Activated naive CD4-positive, alpha-beta T cell treated with Interleukin-2 at 50 U/mL for 16 hours (primary cell): ENCODE data around the gene PFKFB3.
"Not testable (repeated sequence)": the region's sequence is repeated elsewhere in the genome, so short reads cannot be mapped to it uniquely, and the experiment has no call there.

Source experiments
- DNase-seq: peaks from one replicate; pipeline ENCODE4 v3.0.0-alpha.2; 2020

The PFKFB3 gene

DNA sequence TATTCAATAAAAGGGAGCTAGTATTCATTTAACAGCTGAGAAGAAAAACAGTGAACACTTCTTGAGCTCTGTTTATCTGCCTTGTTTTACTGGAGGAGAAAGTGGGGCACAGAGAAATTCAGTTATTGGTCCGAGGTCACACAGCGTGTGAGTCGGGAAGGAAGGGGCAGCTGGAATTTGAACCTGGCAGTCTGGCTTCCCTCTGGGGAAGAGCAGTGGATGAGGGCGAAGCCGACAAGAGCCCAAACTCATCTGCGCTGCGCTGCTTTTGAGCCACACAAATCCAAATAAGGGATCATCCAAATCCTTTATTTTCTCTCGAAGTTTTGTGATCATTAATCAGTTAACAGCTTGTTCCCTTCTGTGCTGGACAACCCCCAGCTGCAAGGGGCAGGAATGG is 23.7 kb upstream of the PFKFB3 start:
- DNase-seq = no peak

DNA sequence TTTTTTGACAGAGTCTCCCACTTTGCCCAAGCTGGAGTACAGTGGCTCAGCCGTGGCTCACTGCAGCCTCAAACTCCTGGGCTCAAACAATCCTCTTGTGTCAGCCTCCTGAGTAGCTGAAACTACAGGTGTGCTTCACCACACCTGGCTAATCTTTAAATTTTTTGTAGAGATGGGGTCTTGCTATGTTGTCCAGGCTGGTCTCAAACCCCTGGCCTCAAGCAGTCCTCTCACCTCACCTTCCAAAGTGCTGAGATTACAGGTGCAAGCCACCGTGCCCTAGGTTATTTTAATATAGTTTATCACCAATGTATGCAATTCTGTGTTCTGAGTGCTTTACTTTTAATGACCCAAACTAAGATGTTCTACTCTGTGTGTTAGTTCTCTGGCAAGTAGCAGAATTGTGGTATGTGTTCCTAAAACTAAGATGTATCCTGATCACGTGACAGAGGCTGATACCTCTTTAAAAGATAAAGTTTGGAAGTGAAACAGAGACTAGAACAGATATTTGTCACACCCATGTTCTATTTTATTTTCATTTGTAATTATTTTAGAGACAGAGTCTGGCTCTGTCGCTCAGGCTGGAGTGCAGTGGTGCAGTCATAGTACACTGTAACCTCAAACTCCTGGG is 22.1 kb upstream of the PFKFB3 start:
- DNase-seq = no peak

DNA sequence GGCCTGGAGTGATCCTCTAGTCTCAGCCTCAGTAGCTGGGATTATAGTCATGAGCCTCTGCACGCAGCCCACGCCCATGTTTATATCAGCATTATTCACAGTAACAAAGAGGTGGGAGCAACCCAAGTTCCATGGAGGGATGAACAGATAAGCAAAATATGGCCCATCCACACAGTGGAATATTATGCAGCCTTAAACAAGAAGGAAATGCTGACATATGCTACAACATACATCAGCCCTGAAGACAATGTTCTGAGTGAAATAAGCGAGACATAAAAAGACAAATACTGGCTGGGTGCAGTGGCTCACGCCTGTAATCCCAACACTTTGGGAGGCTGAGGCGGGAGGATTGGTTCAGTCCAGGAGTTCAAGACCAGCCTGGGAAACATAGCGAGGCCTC is 21.5 kb upstream of the PFKFB3 start:
- no peak for DNase-seq

DNA sequence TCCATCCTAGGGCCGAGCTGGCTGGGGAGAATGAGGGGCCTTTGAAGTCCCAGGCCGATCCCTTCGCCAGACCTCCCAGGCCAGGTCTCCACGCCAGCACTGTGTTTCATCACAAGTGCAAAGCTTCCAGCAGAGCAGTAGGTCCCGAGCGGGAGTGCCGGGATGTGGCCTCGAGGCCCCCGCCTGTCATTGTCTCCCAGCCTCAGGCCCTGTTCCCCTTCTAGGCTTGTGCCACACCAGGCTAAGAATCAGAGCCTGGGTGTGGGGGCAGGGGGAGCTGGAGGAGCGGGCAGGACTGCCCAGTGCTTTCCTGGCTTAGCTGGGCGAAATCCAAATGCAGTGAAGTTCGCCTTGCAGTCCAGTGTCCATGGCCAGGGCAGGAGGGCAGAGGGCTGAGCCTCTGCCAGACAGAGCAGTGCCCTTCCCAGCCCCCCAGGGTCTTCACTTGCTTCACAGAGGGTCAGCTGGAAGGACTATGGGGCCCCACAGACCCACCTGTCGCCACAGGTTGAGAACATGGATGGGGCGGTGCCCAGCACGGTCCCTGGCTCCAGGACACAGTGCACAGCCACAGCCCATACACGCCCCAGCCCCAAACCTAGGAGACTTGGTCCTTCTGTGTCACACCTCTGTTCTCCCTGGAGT is 20.2 kb upstream of the PFKFB3 start:
- no peak for DNase-seq

DNA sequence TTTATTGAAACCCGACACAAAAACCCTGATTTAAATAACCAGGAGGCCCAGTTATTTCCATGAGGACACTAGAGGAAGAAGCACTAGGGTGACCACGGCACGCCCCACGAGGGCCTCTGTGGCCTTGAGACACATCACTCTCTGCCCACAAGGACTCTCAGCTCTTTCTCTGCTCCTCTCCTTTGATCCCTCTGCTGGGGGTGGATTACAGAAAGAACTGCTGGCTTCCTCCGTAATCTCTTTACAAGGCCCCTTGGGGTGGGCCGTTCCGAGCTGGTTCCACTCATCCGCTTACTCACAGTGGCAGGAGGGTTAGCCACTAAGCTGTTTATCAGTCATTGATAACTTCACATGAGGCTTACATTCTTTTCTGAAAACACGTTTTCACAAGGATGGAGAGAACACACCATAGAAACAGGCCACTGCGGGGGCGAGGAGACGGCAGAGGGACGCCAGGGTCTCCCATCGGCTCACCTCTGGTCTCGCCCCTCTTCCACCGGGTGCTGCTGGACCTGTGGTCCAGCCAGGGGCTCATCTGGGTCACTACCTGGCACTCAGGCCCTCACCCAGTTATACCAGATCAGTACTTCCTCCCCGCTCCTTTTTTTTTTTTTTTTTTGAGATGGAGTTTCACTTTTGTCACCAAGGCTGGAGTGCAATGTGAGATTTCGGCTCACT is 17.6 kb upstream of the PFKFB3 start:
- DNase-seq = peak; percentile 42

DNA sequence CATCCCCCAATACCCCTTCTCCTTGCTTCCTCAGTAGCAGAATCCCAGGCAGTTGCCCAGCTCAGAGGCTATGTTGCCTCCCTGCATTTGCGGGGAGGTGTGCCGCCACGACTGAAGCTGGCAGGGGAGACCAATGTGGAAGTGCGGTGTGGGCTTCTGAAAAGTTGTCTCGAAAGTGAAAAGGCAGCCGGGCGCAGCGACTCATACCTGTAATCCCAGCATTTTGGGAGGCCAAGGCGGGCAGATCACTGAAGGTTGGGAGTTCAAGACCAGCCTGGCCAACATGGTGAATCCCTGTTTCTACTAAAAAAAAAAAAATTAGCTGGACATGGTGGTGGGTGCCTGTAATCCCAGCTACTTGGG is 15.9 kb upstream of the PFKFB3 start:
- DNase-seq = no peak

DNA sequence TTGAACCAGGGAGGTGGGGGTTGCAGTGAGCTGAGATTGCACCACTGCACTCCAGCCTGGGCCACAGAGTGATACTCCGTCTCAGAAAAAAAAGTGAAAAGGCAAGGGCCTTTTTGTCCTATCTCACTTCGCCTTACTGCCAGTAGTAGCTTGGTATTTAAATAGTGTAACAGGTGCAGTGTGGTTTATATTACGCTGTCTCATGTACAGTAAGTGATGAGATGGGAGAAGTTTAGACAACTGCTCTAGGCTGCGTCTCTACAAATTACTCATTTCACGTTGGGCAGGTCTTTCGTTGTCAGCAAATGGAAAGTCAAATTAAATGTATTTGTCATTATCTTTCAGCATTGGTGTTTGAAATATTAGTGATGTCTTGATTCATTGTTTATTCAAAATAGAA is 15.5 kb upstream of the PFKFB3 start:
- no peak for DNase-seq

DNA sequence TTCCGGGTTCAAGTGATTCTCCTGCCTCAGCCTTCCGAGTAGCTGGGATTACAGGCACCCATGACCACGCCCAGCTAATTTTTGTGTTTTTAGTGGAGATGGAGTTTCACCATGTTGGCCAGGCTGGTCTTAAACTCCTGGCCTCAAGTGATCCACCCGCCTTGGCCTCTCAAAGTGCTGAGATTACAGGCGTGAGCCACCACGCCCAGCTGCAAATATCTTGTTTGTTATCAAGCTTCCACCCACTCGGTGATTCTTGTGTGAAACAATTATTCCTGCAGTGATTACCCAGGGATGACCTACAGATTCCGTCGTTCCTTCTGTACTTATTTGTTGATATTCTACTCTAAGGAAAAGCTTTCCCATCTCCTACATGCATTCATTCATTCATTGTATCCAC is 12.7 kb upstream of the PFKFB3 start:
- not testable (repeated sequence) for DNase-seq

DNA sequence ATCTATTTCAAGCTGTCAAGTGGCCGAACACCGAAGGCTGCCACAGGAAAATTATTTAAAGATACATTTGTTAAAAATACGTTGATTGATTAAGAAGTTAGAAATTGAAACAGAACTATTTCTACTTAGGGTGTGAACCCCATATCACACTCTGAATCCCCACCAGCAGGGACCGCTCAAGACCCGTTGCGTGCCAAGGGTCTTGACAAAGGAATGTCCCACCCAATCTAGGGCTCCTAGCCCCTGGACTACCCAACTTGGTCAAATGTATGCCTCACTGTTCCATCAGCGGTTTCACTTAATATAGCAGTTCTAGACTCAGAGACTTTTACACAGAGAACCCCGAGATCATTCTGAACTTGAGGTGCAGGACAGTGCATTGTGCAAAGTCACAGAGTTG is 11.6 kb upstream of the PFKFB3 start:
- no peak for DNase-seq

DNA sequence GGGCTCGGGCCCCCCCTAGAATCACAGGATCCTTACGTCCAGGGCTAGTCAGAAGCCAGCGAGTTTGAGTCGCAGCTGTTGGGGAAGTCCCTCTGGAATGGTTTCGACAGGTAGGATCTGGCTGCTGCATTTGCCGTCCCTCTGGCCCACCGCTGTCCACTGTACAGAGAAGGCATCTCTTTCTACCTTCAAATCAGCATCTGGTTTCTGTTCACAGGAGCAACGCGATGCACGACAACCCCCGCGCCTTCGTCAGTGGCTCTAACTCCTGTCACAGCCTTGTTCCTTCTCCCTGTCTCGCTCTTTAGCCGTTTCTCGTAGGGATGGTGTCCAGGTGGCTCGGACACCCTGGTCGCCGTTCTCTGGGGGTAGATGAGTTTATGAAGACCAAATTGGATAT is 11.2 kb upstream of the PFKFB3 start:
- DNase-seq = no peak

DNA sequence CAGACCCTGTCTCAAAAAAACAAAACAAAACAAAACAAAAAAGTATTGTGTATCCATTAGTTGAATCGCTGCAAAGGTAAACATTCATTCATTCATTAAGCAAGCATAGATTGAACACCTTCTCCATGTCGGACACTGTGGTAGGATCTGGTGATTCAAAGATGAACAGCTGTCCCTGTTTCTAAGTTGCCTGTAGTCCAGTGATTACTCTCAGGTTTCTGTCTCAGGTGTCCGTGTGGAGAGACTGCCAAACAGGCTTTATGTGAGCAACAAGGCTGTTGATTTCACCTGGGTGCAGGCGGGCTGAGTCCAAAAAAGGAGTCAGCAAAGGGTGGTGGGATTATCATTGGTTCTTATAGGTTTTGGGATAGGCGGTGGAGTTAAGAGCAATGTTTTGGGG is 9.4 kb upstream of the PFKFB3 start:
- not testable (repeated sequence) for DNase-seq

DNA sequence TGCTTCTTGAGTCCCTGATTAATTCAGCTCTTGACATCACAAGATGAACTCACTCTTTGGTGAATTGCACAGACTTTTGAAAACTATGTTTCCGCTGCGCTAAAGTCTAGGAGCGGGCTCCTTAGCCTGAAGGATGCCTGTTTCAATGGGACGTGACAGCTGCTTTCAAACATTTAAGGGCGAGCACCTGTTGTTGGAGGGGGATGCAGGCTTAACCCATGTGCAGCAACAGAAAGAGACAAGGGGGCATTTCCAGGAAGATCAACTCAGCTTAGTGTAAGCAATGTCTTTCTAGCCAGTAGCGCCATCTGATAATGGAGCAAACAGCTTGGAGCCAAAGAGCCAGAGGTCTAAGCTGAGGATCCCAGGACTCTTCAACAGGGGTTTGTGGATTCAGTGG is 8.4 kb upstream of the PFKFB3 start:
- no peak for DNase-seq

DNA sequence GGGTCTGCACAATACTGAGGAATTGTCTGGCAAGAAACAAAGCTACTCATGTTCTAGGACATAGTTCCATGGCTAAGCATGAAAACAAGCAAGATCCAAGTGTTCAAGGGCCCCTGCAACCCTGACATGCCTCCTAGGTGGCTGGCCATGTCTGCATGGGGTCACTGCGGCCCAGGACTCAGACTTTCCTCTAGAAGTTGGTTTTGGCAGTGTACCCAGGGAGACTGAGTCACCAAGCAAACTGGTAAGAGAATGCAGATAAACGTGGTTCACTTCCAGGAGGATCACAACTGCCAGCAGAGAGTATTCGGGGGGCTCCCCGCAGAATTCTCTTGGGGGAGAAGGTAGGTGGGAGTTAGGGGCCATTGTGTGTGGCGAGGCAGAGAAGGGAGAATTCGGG is 7.4 kb upstream of the PFKFB3 start:
- DNase-seq = no peak

DNA sequence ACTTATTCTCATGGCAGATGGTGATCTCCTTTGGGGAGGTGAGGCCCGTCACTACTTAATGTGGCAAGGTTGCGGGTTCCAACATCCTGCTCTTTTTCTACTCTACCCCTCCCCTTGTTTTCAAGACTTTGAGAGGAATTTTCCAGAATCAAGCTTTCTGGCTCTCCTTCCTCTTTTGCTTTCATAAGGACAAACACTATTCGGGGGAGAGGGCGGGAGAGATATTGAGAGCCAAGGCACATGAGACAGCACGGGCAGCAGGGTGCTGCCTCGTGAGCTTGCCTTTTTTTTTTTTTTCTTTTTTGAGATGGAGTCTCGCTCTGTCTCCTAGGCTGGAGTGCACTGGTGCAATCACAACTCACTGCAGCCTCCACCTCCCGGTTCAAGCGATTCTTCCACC is 6.9 kb upstream of the PFKFB3 start:
- DNase-seq = no peak

DNA sequence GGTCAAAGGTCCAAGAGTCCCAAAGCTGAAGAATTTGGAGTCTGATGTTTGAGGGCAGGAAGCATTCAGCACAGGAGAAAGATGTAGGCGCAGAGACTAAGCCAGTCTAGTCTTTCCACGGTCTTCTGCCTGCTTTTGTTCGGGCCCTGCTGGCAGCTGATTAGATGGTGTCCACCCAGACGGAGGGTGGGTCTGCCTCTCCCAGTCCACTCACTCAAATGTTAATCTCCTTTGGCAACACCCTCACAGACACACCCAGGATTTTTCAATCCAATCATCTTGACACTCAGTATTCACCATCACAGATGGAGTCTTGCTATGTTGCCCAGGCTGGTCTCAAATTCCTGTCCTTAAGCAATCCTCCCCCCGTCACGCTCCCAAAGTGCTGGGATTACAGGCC is 6.2 kb upstream of the PFKFB3 start:
- DNase-seq = not testable (repeated sequence)

DNA sequence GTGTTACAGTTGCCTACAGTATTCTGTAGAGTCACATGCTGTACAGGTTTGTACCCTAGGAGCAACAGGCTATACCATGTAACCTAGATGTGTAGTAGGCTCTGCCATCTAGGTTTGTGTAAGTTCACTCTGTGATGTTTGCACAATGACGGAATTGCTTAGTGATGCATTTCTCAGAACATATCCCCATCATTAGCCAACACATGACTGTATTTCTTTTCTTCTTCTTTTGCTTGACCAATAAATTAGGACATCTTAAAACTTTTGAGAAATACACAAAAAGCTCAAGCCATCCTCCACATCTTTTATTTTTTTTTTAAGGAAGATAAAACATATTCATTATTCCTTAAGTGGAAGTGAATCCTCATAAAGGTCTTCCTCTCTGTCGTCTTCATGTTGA is 5.4 kb upstream of the PFKFB3 start:
- DNase-seq = no peak

DNA sequence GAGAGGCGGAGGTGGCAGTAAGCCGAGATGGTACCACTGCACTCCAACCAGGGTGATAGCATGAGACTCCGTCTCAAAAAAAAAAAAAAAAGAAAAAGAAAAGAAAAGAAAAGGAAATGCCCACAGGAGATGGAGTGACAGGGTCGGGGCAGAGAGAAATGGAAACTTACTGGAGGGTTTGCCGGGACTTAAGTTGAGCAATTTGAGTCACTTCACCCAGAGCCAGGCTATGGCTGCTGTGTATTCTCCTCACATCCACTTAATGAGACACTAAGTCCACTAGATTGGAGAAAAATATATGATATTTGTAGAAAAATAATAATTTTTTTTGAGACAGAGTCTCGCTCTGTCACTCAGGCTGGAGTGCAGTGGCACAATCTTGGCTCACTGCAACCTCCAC is 4.6 kb upstream of the PFKFB3 start:
- DNase-seq = no peak

DNA sequence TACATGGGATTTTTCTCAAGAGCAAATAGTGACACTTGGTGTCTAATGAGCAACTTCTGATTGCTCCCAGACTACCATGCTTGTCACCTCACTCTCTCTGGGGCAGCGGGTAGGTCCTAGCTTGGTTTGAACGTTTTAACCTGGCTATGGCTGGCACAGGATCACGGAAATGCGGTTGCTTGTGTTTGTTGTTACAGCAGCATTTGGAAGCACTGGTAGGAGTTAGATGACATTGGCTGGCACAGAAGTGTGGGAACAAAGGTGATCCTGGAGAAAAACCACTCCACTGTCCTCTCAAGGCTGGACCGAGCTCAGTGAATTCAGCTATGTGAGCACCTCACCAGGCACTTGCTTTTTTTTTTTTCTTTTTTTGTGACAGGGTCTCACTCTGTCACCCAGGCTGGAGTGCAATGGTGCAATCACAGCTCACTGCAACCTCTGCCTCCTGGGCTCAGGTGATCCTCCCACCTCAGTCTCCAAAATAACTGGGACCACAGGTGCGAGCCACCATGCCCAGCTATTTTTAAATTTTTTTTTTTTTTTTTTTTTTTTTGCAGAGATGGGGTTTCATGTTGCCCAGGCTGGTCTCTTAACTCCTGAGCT is 3.5 kb upstream of the PFKFB3 start:
- DNase-seq = no peak

DNA sequence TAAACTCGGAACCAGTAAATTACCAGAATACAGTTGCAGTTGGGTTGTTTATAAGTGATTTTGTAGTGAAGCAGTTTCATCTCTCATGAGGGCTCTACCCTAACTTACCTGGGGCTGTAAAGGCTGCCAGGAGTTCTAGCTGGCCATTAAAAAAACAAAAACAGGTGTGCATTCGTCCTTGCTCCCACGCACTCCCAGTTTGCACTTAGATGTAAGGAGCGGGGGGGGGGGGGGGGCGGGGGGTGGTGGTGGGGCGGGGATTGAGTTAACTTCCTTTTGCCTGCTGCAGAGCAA is 2.3 kb upstream of the PFKFB3 start:
- DNase-seq = no peak

DNA sequence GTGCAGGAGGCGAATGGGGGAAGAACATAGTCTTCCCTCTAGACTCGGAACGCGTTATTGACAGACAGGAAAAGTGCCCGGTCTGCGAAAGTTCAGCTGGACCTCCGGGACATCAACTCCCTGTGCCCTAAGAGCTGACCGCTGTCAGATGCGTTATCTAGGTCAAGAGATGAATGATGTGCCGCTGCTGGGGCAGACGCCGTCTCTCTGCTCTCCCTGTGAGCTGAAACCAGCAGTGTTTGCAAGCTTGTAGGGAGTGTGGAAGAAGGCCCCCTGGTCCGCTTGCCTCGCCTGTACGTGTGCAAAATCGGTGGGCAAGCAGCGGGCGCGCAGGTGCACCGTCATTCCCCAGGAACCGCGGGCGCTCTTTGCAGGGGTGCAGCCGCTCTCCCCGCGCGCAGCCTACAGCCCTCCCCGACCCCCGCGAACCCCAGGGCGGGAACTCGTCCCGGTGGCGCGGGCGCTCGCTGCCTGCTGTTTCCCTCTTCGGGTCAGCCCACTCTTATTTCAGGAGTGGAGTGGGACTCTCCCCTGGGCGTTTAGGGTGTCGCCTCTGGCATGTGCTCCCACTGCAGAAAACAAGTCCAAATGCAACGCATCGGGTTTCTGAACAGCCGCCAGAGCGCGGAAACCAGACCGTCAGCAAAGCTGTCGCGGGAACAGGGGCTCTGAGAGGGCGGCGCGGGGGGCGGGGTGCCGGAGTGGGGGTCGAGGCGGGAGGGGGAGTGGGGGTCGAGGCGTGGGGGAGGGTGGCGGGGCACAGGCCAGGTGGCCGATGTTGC is 1.8 kb upstream of the PFKFB3 start:
- DNase-seq = peak; percentile 41

DNA sequence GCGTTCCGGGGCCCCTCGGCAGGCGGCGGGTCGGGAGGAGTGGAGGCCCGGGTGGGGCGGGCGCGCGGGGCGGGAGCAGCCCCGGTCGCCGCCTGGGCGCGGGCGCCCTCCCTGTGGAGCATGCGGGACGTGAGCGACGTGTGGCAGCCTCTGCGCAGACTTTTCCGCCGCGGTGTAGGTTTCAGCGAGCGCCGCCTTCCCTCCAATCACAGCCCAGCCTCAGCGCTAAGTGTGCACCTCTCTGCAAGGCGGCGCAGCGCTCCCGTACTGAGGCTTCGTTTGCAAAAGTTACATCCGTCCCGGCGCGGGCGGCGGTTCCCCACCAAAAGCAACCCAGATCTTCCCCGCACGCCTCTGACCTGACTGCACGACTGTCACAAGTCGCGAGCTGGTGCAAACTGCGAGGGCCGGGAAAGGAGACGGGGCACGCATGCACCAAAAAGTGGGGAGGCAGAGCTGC is 1.2 kb upstream of the PFKFB3 start:
- peak; percentile 83 for DNase-seq

DNA sequence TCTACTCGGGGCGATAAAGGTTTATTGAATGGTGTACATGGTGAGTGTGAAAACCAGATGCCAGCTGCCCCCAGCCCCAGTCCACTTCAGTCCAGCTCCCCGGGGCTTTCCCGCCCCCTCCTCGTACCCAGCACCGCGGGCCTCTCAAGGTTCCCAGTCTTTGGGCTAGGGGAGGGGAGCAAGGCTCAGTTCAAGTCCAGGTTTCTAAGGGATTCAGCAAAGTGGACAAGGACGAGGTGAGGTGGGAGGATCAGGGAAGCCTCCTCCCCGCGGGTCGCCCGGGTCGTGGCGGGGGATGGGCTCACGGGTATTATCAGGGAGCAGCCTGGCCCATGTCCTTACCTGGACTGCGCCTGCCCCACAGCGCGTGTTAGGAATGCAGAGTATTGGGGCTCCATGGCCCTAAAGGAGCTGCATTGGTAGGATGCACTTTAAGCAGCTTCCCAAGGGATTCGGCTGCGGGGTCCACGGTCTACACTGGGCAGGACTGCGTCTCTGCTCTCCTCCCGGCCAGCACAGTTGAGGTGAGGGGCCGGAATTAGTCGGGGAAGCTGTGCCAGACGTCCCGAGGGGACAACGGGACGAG is 541 bp upstream of the PFKFB3 start:
- no peak for DNase-seq
